Progenitor cell of endocrine pancreas (in vitro differentiated cells): ENCODE results near the gene NKPD1. TPM values are rescaled to one million over a fixed set of nuclear protein-coding genes. Genes with fewer than 3 reads are reported as not detected.

Experiments
- DNase-seq: peaks from one replicate; pipeline ENCODE4 v3.0.0; 2021; ENCODE audit warnings: low spot score; ENCODE audit not compliant: unreplicated experiment
- H3K27ac Mint-ChIP-seq: 2 replicates; pipeline ENCODE4 v1.8.0; 2021; ENCODE audit warnings: mild to moderate bottlenecking, moderate library complexity, mixed read lengths
- H3K27me3 Mint-ChIP-seq: 2 replicates; pipeline ENCODE4 v1.8.0; 2021; ENCODE audit warnings: mixed read lengths
- H3K36me3 Mint-ChIP-seq: 2 replicates; pipeline ENCODE4 v1.8.0; 2022; ENCODE audit warnings: mixed read lengths; ENCODE audit not compliant: insufficient read depth
- H3K4me1 Mint-ChIP-seq: 2 replicates; pipeline ENCODE4 v1.8.0; 2021; ENCODE audit warnings: low read depth, mixed read lengths
- H3K4me3 Mint-ChIP-seq: 2 replicates; pipeline ENCODE4 v1.8.0; 2021; ENCODE audit warnings: low read depth, mild to moderate bottlenecking, moderate library complexity, mixed read lengths
- H3K9me3 Mint-ChIP-seq: 2 replicates; pipeline ENCODE4 v1.8.0; 2021; ENCODE audit warnings: low read depth, mixed read lengths
- total RNA-seq: library from RNA; stranded (reverse); gene quantifications from 2 replicates; pipeline ENCODE4 v1.2.1, GENCODE V29; 2021
- TF ChIP-seq, protein P1 (sequence below): fragments of 200-600 bp; sonication (generic); IDR thresholded peaks from one replicate; pipeline ENCODE4 v1.5.0; 2021; ENCODE audit warnings: antibody characterized with exemption, mild to moderate bottlenecking; ENCODE audit not compliant: unreplicated experiment

Gene NKPD1
- total RNA-seq, 1 donor from 2014 or later, result 0.34 TPM

DNA sequence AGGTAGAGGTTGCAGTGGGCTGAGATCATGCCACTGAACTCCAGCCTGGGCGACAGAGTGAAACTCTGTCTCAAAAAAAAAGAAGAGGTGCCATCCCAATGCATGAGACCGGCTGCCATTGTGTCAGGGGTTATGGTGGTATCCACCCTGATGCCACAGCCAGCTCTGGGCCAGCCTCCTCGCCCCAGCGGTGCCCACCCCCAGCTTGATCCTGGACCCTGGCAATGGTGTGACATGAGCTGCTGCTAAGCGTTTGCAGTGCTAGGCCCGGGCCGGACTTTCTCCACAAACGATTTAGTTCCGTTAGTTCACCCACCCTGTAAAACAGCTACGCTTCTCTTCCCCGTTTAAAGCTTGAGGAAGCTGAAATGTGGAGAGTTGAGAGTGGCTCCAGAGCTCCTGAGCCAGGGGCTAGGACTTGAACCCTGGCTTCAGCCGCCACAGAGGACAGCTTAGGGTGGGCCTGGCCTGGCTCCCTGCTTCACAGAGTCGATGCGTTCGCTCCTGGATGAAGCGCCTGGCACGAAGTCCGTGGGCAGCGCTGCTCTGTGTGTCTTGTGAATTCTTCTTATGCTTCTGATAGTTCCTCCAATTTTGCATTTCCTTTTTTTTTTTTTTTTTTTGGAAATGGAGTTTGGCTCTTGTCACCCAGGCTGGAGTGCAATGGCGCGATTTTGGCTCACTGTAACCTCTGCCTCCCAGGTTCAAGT lies 25.5 kb downstream of the NKPD1 start:
- H3K4me3 Mint-ChIP-seq, result no peak overlapping the region
- no peak overlapping the region for H3K27ac Mint-ChIP-seq
- H3K9me3 Mint-ChIP-seq, result no peaks in the 10 kb centered on the region
- DNase-seq, result no peak
- H3K36me3 Mint-ChIP-seq, result no peaks in the 10 kb centered on the region
- TF ChIP-seq, protein P1, sequence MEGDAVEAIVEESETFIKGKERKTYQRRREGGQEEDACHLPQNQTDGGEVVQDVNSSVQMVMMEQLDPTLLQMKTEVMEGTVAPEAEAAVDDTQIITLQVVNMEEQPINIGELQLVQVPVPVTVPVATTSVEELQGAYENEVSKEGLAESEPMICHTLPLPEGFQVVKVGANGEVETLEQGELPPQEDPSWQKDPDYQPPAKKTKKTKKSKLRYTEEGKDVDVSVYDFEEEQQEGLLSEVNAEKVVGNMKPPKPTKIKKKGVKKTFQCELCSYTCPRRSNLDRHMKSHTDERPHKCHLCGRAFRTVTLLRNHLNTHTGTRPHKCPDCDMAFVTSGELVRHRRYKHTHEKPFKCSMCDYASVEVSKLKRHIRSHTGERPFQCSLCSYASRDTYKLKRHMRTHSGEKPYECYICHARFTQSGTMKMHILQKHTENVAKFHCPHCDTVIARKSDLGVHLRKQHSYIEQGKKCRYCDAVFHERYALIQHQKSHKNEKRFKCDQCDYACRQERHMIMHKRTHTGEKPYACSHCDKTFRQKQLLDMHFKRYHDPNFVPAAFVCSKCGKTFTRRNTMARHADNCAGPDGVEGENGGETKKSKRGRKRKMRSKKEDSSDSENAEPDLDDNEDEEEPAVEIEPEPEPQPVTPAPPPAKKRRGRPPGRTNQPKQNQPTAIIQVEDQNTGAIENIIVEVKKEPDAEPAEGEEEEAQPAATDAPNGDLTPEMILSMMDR, result no peak
- H3K4me1 Mint-ChIP-seq, result peaks cover 7% of the 10 kb centered on the region
- H3K27me3 Mint-ChIP-seq, result no peaks in the 10 kb centered on the region

DNA sequence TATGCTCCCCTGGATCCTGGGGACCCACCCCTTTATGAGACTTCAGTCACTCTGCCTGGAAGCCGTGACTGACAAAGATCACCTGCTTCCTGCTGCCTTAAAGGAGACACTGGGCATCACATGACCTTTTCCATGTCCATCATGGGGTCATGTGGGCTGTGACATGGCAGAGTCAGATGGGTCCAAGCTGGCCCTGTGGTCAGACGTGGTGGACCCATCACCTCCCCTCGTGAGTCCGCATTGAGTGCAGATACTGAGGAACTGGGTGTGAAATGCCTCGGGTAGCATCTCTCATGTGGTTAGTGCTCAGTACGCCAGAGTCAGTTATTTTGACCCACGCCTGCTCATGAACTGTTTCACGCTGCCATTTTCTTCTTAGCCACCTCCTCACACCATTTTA lies 27.1 kb downstream of the NKPD1 start:
- no peak for DNase-seq
- H3K27ac Mint-ChIP-seq, result no peak overlapping the region
- peaks cover 7% of the 10 kb centered on the region for H3K4me1 Mint-ChIP-seq
- H3K27me3 Mint-ChIP-seq, result no peaks in the 10 kb centered on the region
- TF ChIP-seq, protein P1, result no peak
- no peak overlapping the region for H3K4me3 Mint-ChIP-seq
- no peaks in the 10 kb centered on the region for H3K9me3 Mint-ChIP-seq
- no peaks in the 10 kb centered on the region for H3K36me3 Mint-ChIP-seq

DNA sequence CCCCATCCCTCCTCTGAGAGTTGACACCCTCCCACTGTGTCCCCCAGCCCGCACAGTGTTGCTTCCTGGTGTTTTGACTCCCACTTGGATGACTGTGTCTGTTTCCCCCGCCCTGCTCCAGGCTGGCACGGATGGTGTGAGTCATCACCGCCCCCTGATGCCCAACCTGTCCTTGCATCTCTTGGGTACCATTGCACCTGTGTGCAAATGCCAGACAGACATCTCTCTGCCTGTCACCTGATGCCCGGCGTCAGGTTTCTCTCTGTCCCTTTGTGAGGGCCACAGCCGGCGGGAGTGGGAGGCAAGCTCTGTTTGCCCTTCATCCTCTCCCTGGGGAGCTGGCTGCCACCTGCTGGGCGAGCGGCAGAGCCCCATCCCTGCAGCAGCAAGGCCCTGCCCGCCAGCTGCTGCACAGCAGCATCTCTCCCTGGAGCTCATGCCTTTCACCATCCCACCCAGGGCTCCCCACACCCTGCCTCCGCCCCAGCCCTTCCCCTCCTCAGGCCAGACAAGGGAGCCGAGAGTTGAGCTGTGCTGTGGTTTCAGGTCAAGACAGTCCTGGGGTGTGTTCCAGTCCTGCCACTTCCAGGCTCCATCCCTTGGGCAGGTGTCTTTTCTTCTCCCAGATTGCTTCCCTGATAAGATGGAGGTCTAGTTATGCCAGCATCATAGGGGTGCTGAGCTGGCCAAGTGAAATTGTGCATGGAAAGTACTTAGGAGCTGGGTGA lies 29.7 kb downstream of the NKPD1 start:
- H3K9me3 Mint-ChIP-seq, result no peaks in the 10 kb centered on the region
- peak overlapping the region; percentile 91 for H3K27ac Mint-ChIP-seq
- TF ChIP-seq, protein P1, result peak; percentile 45
- H3K27me3 Mint-ChIP-seq, result no peaks in the 10 kb centered on the region
- no peak overlapping the region for H3K4me3 Mint-ChIP-seq
- H3K4me1 Mint-ChIP-seq, result peaks cover 4% of the 10 kb centered on the region
- no peaks in the 10 kb centered on the region for H3K36me3 Mint-ChIP-seq
- no peak for DNase-seq

DNA sequence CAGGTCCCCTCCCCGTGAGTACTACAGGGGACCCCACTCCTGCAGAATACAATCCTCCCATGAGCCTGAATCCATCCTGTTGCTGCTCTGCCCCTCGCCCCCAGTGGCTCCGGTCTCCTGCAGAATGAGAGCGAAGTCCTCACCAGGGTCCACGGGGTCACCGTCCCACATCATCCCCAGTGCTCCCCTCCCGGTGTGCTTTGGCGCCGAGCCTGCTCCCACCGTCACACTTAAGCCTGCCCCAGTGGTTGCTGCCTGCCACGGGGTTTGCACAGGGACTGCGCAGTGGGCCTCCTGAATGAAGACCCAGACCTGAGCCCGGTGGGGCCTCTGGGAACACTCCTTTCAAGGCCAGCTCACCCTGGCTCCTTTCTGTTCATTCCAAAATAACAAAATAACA lies 30.5 kb downstream of the NKPD1 start:
- TF ChIP-seq, protein P1, result no peak
- no peaks in the 10 kb centered on the region for H3K9me3 Mint-ChIP-seq
- H3K27me3 Mint-ChIP-seq, result no peaks in the 10 kb centered on the region
- no peak overlapping the region for H3K27ac Mint-ChIP-seq
- H3K4me3 Mint-ChIP-seq, result no peak overlapping the region
- no peak for DNase-seq
- no peaks in the 10 kb centered on the region for H3K36me3 Mint-ChIP-seq
- H3K4me1 Mint-ChIP-seq, result peaks cover 7% of the 10 kb centered on the region

DNA sequence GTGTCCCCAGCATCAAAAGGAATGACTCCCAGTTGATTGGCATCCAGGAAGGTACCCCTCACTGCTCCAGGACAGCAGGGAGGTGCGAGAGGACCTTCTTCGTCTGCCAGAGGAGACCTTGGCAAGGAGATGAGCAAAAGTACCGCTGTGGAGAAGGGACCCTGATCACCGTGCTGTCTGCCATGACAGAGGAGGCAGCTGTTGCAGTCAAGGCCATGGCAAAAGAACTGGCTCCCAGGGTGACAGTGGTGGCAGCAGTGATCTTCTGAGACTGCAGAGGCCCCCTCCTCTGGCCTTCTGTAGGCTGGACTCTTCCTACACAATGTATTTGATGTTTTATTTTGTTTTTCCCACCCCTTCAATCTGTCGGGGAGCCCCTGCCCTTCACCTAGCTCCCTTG lies 32.0 kb downstream of the NKPD1 start:
- TF ChIP-seq, protein P1, result no peak
- Mint-ChIP-seq H3K4me3 (no peak overlapping the region), H3K27ac (no peak overlapping the region), H3K27me3 (no peaks in the 10 kb centered on the region), H3K4me1 (peaks cover 7% of the 10 kb centered on the region), H3K36me3 (no peaks in the 10 kb centered on the region), H3K9me3 (no peaks in the 10 kb centered on the region)
- DNase-seq, result no peak
